ENCODE measurements around the gene FAM151A.

The FAM151A gene

DNA sequence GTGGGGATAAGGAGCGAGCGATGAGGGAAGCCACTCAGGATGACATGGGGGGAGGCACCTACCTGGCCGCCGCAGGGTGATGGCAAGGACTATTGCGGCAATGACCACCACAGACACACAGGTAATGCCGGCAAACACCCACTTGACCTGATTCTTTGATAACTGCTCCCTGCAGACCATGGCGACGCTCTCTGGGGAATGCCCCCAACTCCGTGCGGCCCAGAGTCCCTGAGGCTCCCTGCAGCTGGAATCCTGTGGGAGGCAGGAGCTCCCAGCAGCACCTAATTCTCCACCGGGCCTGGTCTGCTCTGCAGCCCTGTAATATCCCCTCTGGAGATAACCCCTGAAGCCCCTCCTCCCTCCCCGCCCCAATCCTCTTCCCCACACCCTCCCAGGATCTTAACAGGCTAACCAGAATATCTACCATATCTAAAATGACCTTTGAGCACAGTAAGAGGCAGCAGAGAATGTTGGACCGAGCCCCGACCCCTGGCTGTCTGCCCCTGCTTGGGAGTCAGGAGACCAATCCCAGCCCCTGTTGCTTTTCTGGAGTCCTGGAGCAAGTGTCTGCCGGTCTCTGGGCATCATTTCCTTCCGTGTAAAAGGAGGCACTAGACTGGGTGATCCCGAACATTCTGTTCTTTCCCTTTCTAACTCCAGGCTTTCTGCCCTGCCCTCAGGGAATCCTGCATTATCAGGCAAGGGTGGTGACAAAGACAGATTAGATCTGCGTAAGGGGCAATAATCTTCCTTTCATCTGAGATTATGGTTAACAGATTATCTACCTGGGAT is at the start of gene FAM151A:
TSS of gene FAM151A (minus strand) at position 310 of the 792 bp plus-strand sequence. CDS start at position 180, 130 bp downstream.
- TF ChIP-seq TEAD4 (IDR thresholded peaks at IDR 0.05), result no peak
- TF ChIP-seq CREB1 (IDR thresholded peaks at IDR 0.05; ENCODE audit: low read depth), result no peak
- no peak for TF ChIP-seq TCF12 (IDR thresholded peaks at IDR 0.05; ENCODE audit: low read depth)
- TF ChIP-seq, protein P1, sequence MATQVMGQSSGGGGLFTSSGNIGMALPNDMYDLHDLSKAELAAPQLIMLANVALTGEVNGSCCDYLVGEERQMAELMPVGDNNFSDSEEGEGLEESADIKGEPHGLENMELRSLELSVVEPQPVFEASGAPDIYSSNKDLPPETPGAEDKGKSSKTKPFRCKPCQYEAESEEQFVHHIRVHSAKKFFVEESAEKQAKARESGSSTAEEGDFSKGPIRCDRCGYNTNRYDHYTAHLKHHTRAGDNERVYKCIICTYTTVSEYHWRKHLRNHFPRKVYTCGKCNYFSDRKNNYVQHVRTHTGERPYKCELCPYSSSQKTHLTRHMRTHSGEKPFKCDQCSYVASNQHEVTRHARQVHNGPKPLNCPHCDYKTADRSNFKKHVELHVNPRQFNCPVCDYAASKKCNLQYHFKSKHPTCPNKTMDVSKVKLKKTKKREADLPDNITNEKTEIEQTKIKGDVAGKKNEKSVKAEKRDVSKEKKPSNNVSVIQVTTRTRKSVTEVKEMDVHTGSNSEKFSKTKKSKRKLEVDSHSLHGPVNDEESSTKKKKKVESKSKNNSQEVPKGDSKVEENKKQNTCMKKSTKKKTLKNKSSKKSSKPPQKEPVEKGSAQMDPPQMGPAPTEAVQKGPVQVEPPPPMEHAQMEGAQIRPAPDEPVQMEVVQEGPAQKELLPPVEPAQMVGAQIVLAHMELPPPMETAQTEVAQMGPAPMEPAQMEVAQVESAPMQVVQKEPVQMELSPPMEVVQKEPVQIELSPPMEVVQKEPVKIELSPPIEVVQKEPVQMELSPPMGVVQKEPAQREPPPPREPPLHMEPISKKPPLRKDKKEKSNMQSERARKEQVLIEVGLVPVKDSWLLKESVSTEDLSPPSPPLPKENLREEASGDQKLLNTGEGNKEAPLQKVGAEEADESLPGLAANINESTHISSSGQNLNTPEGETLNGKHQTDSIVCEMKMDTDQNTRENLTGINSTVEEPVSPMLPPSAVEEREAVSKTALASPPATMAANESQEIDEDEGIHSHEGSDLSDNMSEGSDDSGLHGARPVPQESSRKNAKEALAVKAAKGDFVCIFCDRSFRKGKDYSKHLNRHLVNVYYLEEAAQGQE (IDR thresholded peaks at IDR 0.05; ENCODE audit: low read depth), result no peak
- no peak for TF ChIP-seq YY1 (IDR thresholded peaks at IDR 0.05; ENCODE audit: low read depth)
- no peak for TF ChIP-seq FOXM1 (IDR thresholded peaks at IDR 0.05; ENCODE audit: borderline replicate concordance, low read depth)
- TF ChIP-seq TAF1 (IDR thresholded peaks at IDR 0.05; ENCODE audit: low read depth), result no peak
- no peak for TF ChIP-seq ZBTB7A (IDR thresholded peaks at IDR 0.05; ENCODE audit: low read depth)
- TF ChIP-seq EGR1 (IDR thresholded peaks at IDR 0.05), result no peak
- no peak for TF ChIP-seq EP300 (IDR thresholded peaks at IDR 0.05; ENCODE audit: borderline replicate concordance)
- TF ChIP-seq, protein P2, sequence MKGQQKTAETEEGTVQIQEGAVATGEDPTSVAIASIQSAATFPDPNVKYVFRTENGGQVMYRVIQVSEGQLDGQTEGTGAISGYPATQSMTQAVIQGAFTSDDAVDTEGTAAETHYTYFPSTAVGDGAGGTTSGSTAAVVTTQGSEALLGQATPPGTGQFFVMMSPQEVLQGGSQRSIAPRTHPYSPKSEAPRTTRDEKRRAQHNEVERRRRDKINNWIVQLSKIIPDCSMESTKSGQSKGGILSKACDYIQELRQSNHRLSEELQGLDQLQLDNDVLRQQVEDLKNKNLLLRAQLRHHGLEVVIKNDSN (IDR thresholded peaks at IDR 0.05), result no peak
- no peak for TF ChIP-seq RAD21 (IDR thresholded peaks at IDR 0.05; ENCODE audit: low read depth)
- TF ChIP-seq NFIC (IDR thresholded peaks at IDR 0.05), result no peak
- TF ChIP-seq CEBPB (IDR thresholded peaks at IDR 0.05), result no peak
- TF ChIP-seq, protein P3, sequence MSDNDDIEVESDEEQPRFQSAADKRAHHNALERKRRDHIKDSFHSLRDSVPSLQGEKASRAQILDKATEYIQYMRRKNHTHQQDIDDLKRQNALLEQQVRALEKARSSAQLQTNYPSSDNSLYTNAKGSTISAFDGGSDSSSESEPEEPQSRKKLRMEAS (IDR thresholded peaks at IDR 0.05), result no peak

DNA sequence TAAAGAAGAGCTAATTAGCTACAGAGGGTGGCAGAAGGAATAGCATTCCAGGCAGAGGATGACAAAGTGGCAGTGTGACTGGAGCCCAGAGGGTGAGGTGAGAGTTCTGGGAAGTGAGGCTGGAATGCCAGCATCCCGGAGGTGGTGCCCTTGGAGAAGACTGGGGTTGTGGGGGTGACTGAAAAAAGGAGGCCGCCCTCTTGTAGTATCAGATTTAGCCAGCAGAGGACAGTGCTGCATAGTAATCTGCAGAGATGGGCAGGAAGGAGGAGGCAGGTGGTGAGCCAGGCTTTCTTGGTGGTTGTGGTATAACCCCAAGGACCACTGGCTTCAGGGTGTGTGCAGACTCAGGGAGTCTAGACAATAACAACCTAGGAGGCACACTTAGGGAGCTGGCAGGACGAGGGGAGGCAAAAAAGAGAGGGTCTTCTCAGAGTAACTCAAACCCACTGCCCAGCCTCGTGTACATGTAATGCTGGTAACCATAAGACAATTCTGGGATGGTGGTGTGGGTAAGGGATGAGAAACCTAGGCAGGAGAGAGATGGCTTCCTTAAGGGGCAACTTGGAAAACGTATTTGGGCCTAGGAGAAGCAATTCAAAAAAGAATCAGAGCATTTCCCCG is 48.8 kb upstream of the FAM151A start:
- TF ChIP-seq FOXM1 (IDR thresholded peaks at IDR 0.05; ENCODE audit: borderline replicate concordance, low read depth), result no peak
- no peak for TF ChIP-seq CREB1 (IDR thresholded peaks at IDR 0.05; ENCODE audit: low read depth)
- TF ChIP-seq TCF12 (IDR thresholded peaks at IDR 0.05; ENCODE audit: low read depth), result no peak
- peak; percentile 95 for TF ChIP-seq RAD21 (IDR thresholded peaks at IDR 0.05; ENCODE audit: low read depth)
- no peak for TF ChIP-seq TAF1 (IDR thresholded peaks at IDR 0.05; ENCODE audit: low read depth)

DNA sequence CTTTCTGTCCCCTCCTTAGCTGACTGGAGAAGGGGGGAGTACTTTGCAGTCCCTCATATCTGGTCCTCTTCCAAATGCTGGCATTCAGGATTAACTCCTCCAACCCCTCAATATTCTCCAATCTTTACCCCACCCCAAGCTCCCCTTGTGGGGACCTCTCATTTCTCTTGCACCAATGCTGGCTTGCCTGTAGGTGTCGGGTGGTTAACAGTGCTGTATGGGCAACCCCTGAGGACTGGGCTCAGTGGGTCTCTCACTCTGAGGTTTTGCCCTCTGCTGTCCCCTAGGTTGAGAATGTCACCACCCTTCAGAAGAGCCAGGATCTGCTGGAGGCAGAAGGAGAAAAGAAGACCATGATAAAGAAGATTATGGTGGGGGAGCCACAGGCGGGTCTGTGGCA is 45.2 kb upstream of the FAM151A start:
- TF ChIP-seq TAF1 (IDR thresholded peaks at IDR 0.05; ENCODE audit: low read depth), result no peak
- TF ChIP-seq, protein P3 (IDR thresholded peaks at IDR 0.05), result no peak
- TF ChIP-seq TCF12 (IDR thresholded peaks at IDR 0.05; ENCODE audit: low read depth), result no peak
- no peak for TF ChIP-seq NFIC (IDR thresholded peaks at IDR 0.05)
- TF ChIP-seq EP300 (IDR thresholded peaks at IDR 0.05; ENCODE audit: borderline replicate concordance), result no peak
- TF ChIP-seq FOXM1 (IDR thresholded peaks at IDR 0.05; ENCODE audit: borderline replicate concordance, low read depth), result no peak
- TF ChIP-seq RAD21 (IDR thresholded peaks at IDR 0.05; ENCODE audit: low read depth), result no peak
- TF ChIP-seq CREB1 (IDR thresholded peaks at IDR 0.05; ENCODE audit: low read depth), result no peak
- TF ChIP-seq, protein P2 (IDR thresholded peaks at IDR 0.05), result no peak

DNA sequence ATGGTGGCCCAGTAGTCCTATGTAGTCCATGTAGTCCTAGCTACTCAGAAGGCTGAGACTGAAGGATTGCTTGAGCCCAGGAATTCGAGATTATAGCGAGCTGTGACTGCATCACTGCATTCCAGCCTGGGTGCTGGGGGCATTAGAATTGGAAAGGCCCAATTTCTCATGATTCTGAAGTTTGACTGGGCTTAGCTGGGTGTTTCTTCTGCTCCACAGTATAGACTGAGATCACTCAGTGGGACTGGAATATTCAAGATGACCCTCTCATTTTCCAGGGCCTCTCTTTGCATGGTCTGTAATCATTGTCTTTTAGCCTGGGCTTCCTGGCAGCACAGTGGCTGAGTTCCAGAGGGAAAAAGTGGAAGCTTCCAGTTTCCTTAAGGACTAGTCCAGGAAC is 44.5 kb upstream of the FAM151A start:
- TF ChIP-seq ZBTB7A (IDR thresholded peaks at IDR 0.05; ENCODE audit: low read depth) (no peak), CEBPB (IDR thresholded peaks at IDR 0.05) (no peak), FOXM1 (IDR thresholded peaks at IDR 0.05; ENCODE audit: borderline replicate concordance, low read depth) (no peak), TCF12 (IDR thresholded peaks at IDR 0.05; ENCODE audit: low read depth) (no peak), YY1 (IDR thresholded peaks at IDR 0.05; ENCODE audit: low read depth) (no peak), EGR1 (IDR thresholded peaks at IDR 0.05) (no peak), RAD21 (IDR thresholded peaks at IDR 0.05; ENCODE audit: low read depth) (no peak)
- TF ChIP-seq, protein P2 (IDR thresholded peaks at IDR 0.05), result no peak
- TF ChIP-seq, protein P1 (IDR thresholded peaks at IDR 0.05; ENCODE audit: low read depth), result no peak
- TF ChIP-seq, protein P3 (IDR thresholded peaks at IDR 0.05), result no peak

DNA sequence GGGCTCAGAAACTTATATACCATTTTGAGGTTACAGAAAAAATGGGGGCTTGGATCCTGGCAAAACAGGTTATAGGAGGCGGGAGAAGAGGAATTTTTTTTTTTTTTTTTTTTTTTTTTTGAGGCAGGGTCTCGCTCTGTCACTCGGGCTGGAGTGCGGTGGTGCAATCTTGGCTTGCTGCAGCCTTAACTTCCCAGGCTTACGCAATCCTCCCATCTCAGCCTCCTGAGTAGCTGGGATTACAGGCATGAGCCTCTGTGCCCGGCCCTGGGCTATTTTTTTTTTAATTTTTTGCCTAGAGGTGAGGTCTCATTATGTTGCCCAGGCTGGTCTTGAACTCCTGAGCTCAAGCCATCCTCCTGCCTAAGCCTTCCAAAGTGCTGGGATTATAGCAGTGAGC is 43.0 kb upstream of the FAM151A start:
- TF ChIP-seq CEBPB (IDR thresholded peaks at IDR 0.05) (peak; percentile 57), TAF1 (IDR thresholded peaks at IDR 0.05; ENCODE audit: low read depth) (no peak), EGR1 (IDR thresholded peaks at IDR 0.05) (no peak), NFIC (IDR thresholded peaks at IDR 0.05) (no peak), RAD21 (IDR thresholded peaks at IDR 0.05; ENCODE audit: low read depth) (no peak), TCF12 (IDR thresholded peaks at IDR 0.05; ENCODE audit: low read depth) (no peak), TEAD4 (IDR thresholded peaks at IDR 0.05) (no peak)
- TF ChIP-seq, protein P3 (IDR thresholded peaks at IDR 0.05), result no peak
